DMS153 treated with DMSO at 0.1 percent for 48 hours (cell line): ENCODE measurements around the gene POU2F2.

Source experiments
- DNase-seq: peaks from one replicate; lab custom pipeline; 2025; ENCODE audit not compliant: unreplicated experiment; lab: John Stamatoyannopoulos, UW

The POU2F2 gene

GRCh38 chr19:42132030-42132628, at the start of gene POU2F2:
POU2F2 (minus strand) TSS chr19:42132446; CDS start chr19:42132411, 35 bp downstream.
- DNase-seq = no peak

- DNase-seq = no peak
These were observed 46.8 kb upstream of the POU2F2 start for GRCh38 chr19:42178791-42179674.

GRCh38 chr19:42177686-42178019, 45.4 kb upstream of the POU2F2 start:
- no peak for DNase-seq

- peak; percentile 95 for DNase-seq
These were observed 44.9 kb upstream of the POU2F2 start for GRCh38 chr19:42176990-42177685.

- peak; percentile 95 for DNase-seq
These were observed 44.4 kb upstream of the POU2F2 start for GRCh38 chr19:42176649-42176989.

- DNase-seq = no peak
These were observed 43.9 kb upstream of the POU2F2 start for GRCh38 chr19:42175952-42176648.

GRCh38 chr19:42174958-42175734, 42.9 kb upstream of the POU2F2 start:
- no peak for DNase-seq

GRCh38 chr19:42174188-42174587, 41.9 kb upstream of the POU2F2 start:
- no peak for DNase-seq

- no peak for DNase-seq
These were observed 41.4 kb upstream of the POU2F2 start for GRCh38 chr19:42173695-42174094.

GRCh38 chr19:42172261-42172660, 40.0 kb upstream of the POU2F2 start:
- DNase-seq = no peak

GRCh38 chr19:42170715-42171114, 38.5 kb upstream of the POU2F2 start:
- DNase-seq = no peak

GRCh38 chr19:42169486-42170413, 37.5 kb upstream of the POU2F2 start:
- no peak for DNase-seq

- DNase-seq = no peak
These were observed 36.0 kb upstream of the POU2F2 start for GRCh38 chr19:42168206-42168605.

- DNase-seq = peak; percentile 16
These were observed 34.1 kb upstream of the POU2F2 start for GRCh38 chr19:42166316-42166715.

- no peak for DNase-seq
These were observed 32.9 kb upstream of the POU2F2 start for GRCh38 chr19:42165146-42165545.

GRCh38 chr19:42161616-42162263, 29.5 kb upstream of the POU2F2 start:
- no peak for DNase-seq

GRCh38 chr19:42159942-42160341, 27.7 kb upstream of the POU2F2 start:
- DNase-seq = no peak

GRCh38 chr19:42158926-42159325, 26.7 kb upstream of the POU2F2 start:
- no peak for DNase-seq

- DNase-seq = no peak
These were observed 24.3 kb upstream of the POU2F2 start for GRCh38 chr19:42156571-42156970.
